ENCODE results near the gene FLOT1. TPM values are rescaled to one million over a fixed set of nuclear protein-coding genes. Genes with fewer than 3 reads are reported as not detected.

FLOT1 gene
- total RNA-seq, 1 experiment from 2014 or later, result 111 TPM

- H3T11ph ChIP-seq (ENCODE audit: low read length), result no peak overlapping the region
- H4K8ac ChIP-seq (replicated peaks; ENCODE audit: insufficient read length, low read depth, low read length), result no peak overlapping the region
- H3K9me3 ChIP-seq (ENCODE audit: control insufficient read depth, low read depth, low read length), result no peaks in the 10 kb centered on the region
- no peak overlapping the region for H3K4me2 ChIP-seq (ENCODE audit: insufficient read depth, insufficient read length, low read length)
- DNase-seq, result no peak
- H2BK20ac ChIP-seq (ENCODE audit: low read depth, low read length, poor library complexity, severe bottlenecking), result no peak overlapping the region
- H3K4me1 ChIP-seq (ENCODE audit: insufficient read depth, low read length), result peaks cover 2% of the 10 kb centered on the region; the same call in 1 of the 2 replicates
- H3K79me1 ChIP-seq (ENCODE audit: insufficient read depth, low read depth, low read length, poor library complexity, severe bottlenecking), result no peaks in the 10 kb centered on the region
- Mint-ChIP-seq H3K4me3 (no peak overlapping the region), H3K9me3 (no peaks in the 10 kb centered on the region), H3K4me1 (peaks cover 6 to 7% of the 10 kb centered on the region in 2 experiments), H3K36me3 (ENCODE audit: insufficient read depth in 1 of 3, low read depth in 3 of 3) (peaks cover 7 to 21% (median 16%) of the 10 kb centered on the region in 3 experiments; a peak in 6 of 7 replicates), H3K27me3 (ENCODE audit: low read depth) (no peaks in the 10 kb centered on the region; the same call in 1 of the 2 replicates), H3K27ac (no peak overlapping the region)
- H4K91ac ChIP-seq (ENCODE audit: insufficient read length, low read depth, low read length), result no peak overlapping the region
- WGBS (ENCODE audit: extremely low coverage, insufficient read length, low lambda C conversion rate), result no CpG with 5 or more reads among the region's 5 CpGs
- no peak overlapping the region for H2BK15ac ChIP-seq (ENCODE audit: low read depth, low read length)
- H2BK5ac ChIP-seq (ENCODE audit: insufficient read length, low read length), result no peak overlapping the region
- no peak overlapping the region for H2AFZ ChIP-seq (ENCODE audit: low read length)
- no peaks in the 10 kb centered on the region for H3K27me3 ChIP-seq (ENCODE audit: insufficient read depth, low read length)
- H3K9ac ChIP-seq (ENCODE audit: extremely low read depth, insufficient read length, low read length), result no peak overlapping the region
- no peaks in the 10 kb centered on the region for H3K79me2 ChIP-seq (ENCODE audit: insufficient read depth, low read length)
- no peak overlapping the region for H2AK5ac ChIP-seq (ENCODE audit: insufficient read length, low read length)
- no peak overlapping the region for H3K14ac ChIP-seq (ENCODE audit: insufficient read depth, low read length)
- TF ChIP-seq CTCF (conservative IDR thresholded peaks at IDR 0.05), result no peak
- no peaks in the 10 kb centered on the region for H3K23me2 ChIP-seq (ENCODE audit: insufficient read length, low read depth, low read length, poor library complexity, severe bottlenecking)
- H2BK12ac ChIP-seq (ENCODE audit: insufficient read length, low read depth, low read length), result no peak overlapping the region
- H4K20me1 ChIP-seq (ENCODE audit: control insufficient read depth, insufficient read depth, insufficient read length), result no peaks in the 10 kb centered on the region
- no peak overlapping the region for H4K5ac ChIP-seq (ENCODE audit: insufficient read length, low read depth, low read length)
- no peak overlapping the region for H3K18ac ChIP-seq (ENCODE audit: insufficient read length, low read depth, low read length)
- H3K56ac ChIP-seq (ENCODE audit: insufficient read length, low read depth, low read length), result no peak overlapping the region
- H3K23ac ChIP-seq (ENCODE audit: insufficient read length, low read depth, low read length), result no peak overlapping the region
- H3K4ac ChIP-seq (ENCODE audit: low read depth, low read length), result no peak overlapping the region
- H2BK120ac ChIP-seq (ENCODE audit: low read depth, low read length, poor library complexity, severe bottlenecking), result no peak overlapping the region
- no peak overlapping the region for H3K27ac ChIP-seq (ENCODE audit: insufficient read length, low read depth, low read length)
These were observed 46.1 kb downstream of the FLOT1 start for GRCh38 chr6:30696432-30696831.

All from H9 (cell line).